ENCODE data around the gene UBE3B.

GRCh38 chr12:109458771-109459208 lies 18.6 kb upstream of the UBE3B start:
- TF ChIP-seq ARNTL (CRISPR knock-in tag; IDR thresholded peaks at IDR 0.05; ENCODE audit: borderline replicate concordance, low read depth) (no peak), BACH2 (CRISPR knock-in tag; IDR thresholded peaks at IDR 0.05; ENCODE audit: borderline replicate concordance) (no peak), ZFP30 (CRISPR knock-in tag; IDR thresholded peaks at IDR 0.05) (no peak), GLIS3 (CRISPR knock-in tag; IDR thresholded peaks at IDR 0.05) (no peak), ZNF70 (CRISPR knock-in tag; IDR thresholded peaks at IDR 0.05) (no peak), TCF4 (CRISPR knock-in tag; IDR thresholded peaks at IDR 0.05; ENCODE audit: borderline replicate concordance) (no peak), CSRNP3 (CRISPR knock-in tag; IDR thresholded peaks at IDR 0.05) (no peak)

Data from SK-N-SH treated with all-trans-retinoic acid at 6 μM for 48 hours (cell line).